ENCODE results near the gene STX1A. TPM values are rescaled to one million over a fixed set of nuclear protein-coding genes. Genes with fewer than 3 reads are reported as not detected.

Gene STX1A
- total RNA-seq, 1 experiment from 2014 or later: 20.4 TPM

DNA sequence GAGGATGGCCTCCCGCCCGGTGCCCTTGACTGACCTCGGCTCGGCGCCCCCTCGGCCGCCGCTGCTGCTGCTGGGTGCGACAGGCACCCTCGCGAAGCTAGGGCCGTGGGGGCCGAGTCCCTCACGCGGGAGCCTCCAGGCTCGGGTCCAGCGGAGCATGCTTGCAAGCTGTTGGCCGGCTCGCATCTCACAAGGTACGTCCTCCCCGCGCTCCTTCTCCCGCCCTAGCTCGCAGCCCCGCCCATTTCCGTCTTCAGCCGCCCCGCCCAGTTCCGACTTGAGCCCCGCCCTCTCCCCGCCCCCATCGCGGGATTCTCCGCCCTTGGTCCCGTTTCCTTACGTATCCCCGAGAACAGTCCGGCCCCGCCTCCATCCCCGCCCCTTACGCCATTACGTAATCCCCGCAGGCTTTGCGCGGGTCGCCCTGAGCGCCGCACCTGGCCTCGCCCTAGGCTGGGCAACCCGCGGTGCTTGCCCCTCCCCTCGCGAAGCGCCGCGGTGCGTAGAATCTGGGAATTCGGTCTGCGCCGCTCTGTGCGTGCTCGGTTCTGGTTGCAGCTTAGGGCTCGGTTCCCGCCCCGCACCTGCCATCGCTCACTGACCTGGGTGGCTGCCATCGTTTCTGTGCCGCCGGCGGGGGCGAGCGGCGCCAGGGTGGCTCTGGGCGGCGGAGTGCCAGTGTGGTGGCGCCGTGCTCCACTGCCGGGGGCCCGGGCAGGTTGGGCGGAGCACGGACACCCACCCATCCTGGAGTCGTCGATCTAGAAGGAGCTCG is 19.3 kb upstream of the STX1A start, which contains the start of gene ABHD11 (continued):
- TF ChIP-seq, protein P1, sequence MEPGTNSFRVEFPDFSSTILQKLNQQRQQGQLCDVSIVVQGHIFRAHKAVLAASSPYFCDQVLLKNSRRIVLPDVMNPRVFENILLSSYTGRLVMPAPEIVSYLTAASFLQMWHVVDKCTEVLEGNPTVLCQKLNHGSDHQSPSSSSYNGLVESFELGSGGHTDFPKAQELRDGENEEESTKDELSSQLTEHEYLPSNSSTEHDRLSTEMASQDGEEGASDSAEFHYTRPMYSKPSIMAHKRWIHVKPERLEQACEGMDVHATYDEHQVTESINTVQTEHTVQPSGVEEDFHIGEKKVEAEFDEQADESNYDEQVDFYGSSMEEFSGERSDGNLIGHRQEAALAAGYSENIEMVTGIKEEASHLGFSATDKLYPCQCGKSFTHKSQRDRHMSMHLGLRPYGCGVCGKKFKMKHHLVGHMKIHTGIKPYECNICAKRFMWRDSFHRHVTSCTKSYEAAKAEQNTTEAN (CRISPR knock-in tag; IDR thresholded peaks at IDR 0.05): 0 out of 2 replicates have a peak, but pooled peaks have one; percentile 67
- TF ChIP-seq ZNF671 (CRISPR knock-in tag; IDR thresholded peaks at IDR 0.05) (no peak), ESRRA (CRISPR knock-in tag; IDR thresholded peaks at IDR 0.05; ENCODE audit: borderline replicate concordance) (no peak), TCF7 (CRISPR knock-in tag; IDR thresholded peaks at IDR 0.05; ENCODE audit: low read depth) (peak; percentile 57; the same call in 1 of the 2 replicates)

GRCh38 chr7:73738220-73738611 is 18.7 kb upstream of the STX1A start:
- H3K27me3 Mint-ChIP-seq (ENCODE audit: low read depth): peaks cover 22% of the 10 kb centered on the region
- ChIA-PET CTCF (interaction anchor here (0.6 to 4.5 kb wide), 11 partner anchors 13 to 341 kb away, joined by 3 to 22 read pairs (median 4); partner anchors contain the start of gene CLDN3), POLR2A (interaction anchor here (0.5 to 7.5 kb wide), 16 partner anchors 13 to 217 kb away, joined by 3 to 91 read pairs (median 4); partner anchors contain the start of genes BAZ1B, CLDN3, CLDN4 and METTL27)
- H3K4me1 Mint-ChIP-seq: peaks cover 31% of the 10 kb centered on the region
- peaks cover 3% of the 10 kb centered on the region for H3K9me3 Mint-ChIP-seq
- H3K36me3 Mint-ChIP-seq: peaks cover 11% of the 10 kb centered on the region
- DNase-seq (ENCODE audit: low spot score) (peak; percentile 64), ATAC-seq (peak; percentile 2)
- H3K27ac Mint-ChIP-seq: peak overlapping the region; percentile 98
- peak overlapping the region; percentile 93 for H3K4me3 Mint-ChIP-seq
- TF ChIP-seq NFYB (CRISPR knock-in tag; conservative IDR thresholded peaks at IDR 0.05; ENCODE audit: low read depth): no peak
- no peak for TF ChIP-seq CTCF (IDR thresholded peaks at IDR 0.05)
- no peak for TF ChIP-seq TP53 (CRISPR knock-in tag; IDR thresholded peaks at IDR 0.05)
- TF ChIP-seq TEAD1 (CRISPR knock-in tag; IDR thresholded peaks at IDR 0.05): 0 out of 2 replicates have a peak, but pooled peaks have one; percentile 20
- no peak for TF ChIP-seq FOXP4 (CRISPR knock-in tag; IDR thresholded peaks at IDR 0.05)

- peaks cover 29% of the 10 kb centered on the region for H3K4me1 Mint-ChIP-seq
- DNase-seq (ENCODE audit: low spot score) (no peak), ATAC-seq (no peak)
- ChIA-PET CTCF (interaction anchor here (0.6 to 4.5 kb wide), 9 partner anchors 12 to 340 kb away, joined by 3 to 22 read pairs (median 4); partner anchors contain the start of gene CLDN3), POLR2A (interaction anchor here (0.5 to 7.5 kb wide), 12 partner anchors 12 to 215 kb away, joined by 3 to 91 read pairs (median 6); partner anchors contain the start of genes BAZ1B, CLDN3, CLDN4 and METTL27)
- H3K27me3 Mint-ChIP-seq (ENCODE audit: low read depth): peaks cover 22% of the 10 kb centered on the region
- H3K4me3 Mint-ChIP-seq: peak overlapping the region; percentile 93
- H3K36me3 Mint-ChIP-seq: peaks cover 11% of the 10 kb centered on the region
- peak overlapping the region; percentile 98 for H3K27ac Mint-ChIP-seq
- peaks cover 3% of the 10 kb centered on the region for H3K9me3 Mint-ChIP-seq
- TF ChIP-seq SMAD3 (CRISPR knock-in tag; IDR thresholded peaks at IDR 0.05; ENCODE audit: borderline replicate concordance) (no peak), OVOL2 (CRISPR knock-in tag; IDR thresholded peaks at IDR 0.05; ENCODE audit: borderline replicate concordance) (no peak)
These were observed 18.2 kb upstream of the STX1A start for GRCh38 chr7:73737491-73738219.

GRCh38 chr7:73736885-73737284 is 17.4 kb upstream of the STX1A start:
- peaks cover 3% of the 10 kb centered on the region for H3K9me3 Mint-ChIP-seq
- H3K4me3 Mint-ChIP-seq: peak overlapping the region; percentile 93; the same call in 1 of the 2 replicates
- H3K36me3 Mint-ChIP-seq: peaks cover 11% of the 10 kb centered on the region
- no peak for ATAC-seq
- H3K4me1 Mint-ChIP-seq: peaks cover 21% of the 10 kb centered on the region
- peaks cover 22% of the 10 kb centered on the region for H3K27me3 Mint-ChIP-seq (ENCODE audit: low read depth)
- H3K27ac Mint-ChIP-seq: no peak overlapping the region
- TF ChIP-seq NR3C1 (CRISPR knock-in tag; conservative IDR thresholded peaks at IDR 0.05; ENCODE audit: low read depth) (no peak), E2F1 (CRISPR knock-in tag; IDR thresholded peaks at IDR 0.05) (no peak), ELF4 (CRISPR knock-in tag; IDR thresholded peaks at IDR 0.05; ENCODE audit: low read depth) (no peak)
- TF ChIP-seq, protein P2, sequence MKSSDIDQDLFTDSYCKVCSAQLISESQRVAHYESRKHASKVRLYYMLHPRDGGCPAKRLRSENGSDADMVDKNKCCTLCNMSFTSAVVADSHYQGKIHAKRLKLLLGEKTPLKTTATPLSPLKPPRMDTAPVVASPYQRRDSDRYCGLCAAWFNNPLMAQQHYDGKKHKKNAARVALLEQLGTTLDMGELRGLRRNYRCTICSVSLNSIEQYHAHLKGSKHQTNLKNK (CRISPR knock-in tag; IDR thresholded peaks at IDR 0.05): no peak
- CTCF ChIA-PET: interaction anchor here (1.1 kb wide), 1 partner anchor 11 kb away, joined by 4 read pairs; no protein-coding TSS in a partner anchor
- POLR2A ChIA-PET: interaction anchor here (7.5 kb wide), 1 partner anchor 95 kb away, joined by 91 read pairs; the partner anchor contains the start of gene CLDN4
- DNase-seq (ENCODE audit: low spot score): no peak
